GM19468 (cell line): Measurements from ENCODE around the gene CDS1.

ENCODE experiments used
- ATAC-seq: cut with Tn5 transposase; IDR thresholded peaks from one replicate; pipeline ENCODE4 v1.9.1; 2021; ENCODE audit warnings: mild to moderate bottlenecking, moderate library complexity, moderate number of reproducible peaks; ENCODE audit not compliant: unreplicated experiment; ENCODE audit errors: extremely low read depth

Gene CDS1

GRCh38 chr4:84597450-84597849 lies 14.5 kb downstream of the CDS1 start:
- no peak for ATAC-seq

GRCh38 chr4:84606645-84607044 lies 23.7 kb downstream of the CDS1 start:
- no peak for ATAC-seq

- no peak for ATAC-seq
These were observed 28.6 kb downstream of the CDS1 start for GRCh38 chr4:84611531-84611930.

GRCh38 chr4:84614891-84615290 lies 32.0 kb downstream of the CDS1 start:
- no peak for ATAC-seq

- no peak for ATAC-seq
These were observed 32.4 kb downstream of the CDS1 start for GRCh38 chr4:84615355-84615754.

- no peak for ATAC-seq
These were observed 40.0 kb downstream of the CDS1 start for GRCh38 chr4:84622959-84623358.

- no peak for ATAC-seq
These were observed 40.7 kb downstream of the CDS1 start for GRCh38 chr4:84623661-84624060.

- ATAC-seq = no peak
These were observed 43.7 kb downstream of the CDS1 start for GRCh38 chr4:84626673-84627072.

- no peak for ATAC-seq
These were observed 48.6 kb downstream of the CDS1 start for GRCh38 chr4:84631573-84631972.

- no peak for ATAC-seq
These were observed 49.2 kb downstream of the CDS1 start for GRCh38 chr4:84632092-84632491.

- no peak for ATAC-seq
These were observed 52.0 kb downstream of the CDS1 start for GRCh38 chr4:84634961-84635360.

- ATAC-seq = no peak
These were observed 55.2 kb downstream of the CDS1 start for GRCh38 chr4:84638092-84638491.

- ATAC-seq = no peak
These were observed 56.2 kb downstream of the CDS1 start for GRCh38 chr4:84639145-84639544.

- ATAC-seq = no peak
These were observed 61.2 kb downstream of the CDS1 start for GRCh38 chr4:84644087-84644486.

GRCh38 chr4:84647312-84647884 lies 64.5 kb downstream of the CDS1 start:
- no peak for ATAC-seq

GRCh38 chr4:84648178-84648577 lies 65.3 kb downstream of the CDS1 start:
- no peak for ATAC-seq

- ATAC-seq = no peak
These were observed 66.1 kb downstream of the CDS1 start for GRCh38 chr4:84648863-84649647.

- ATAC-seq = no peak
These were observed 68.6 kb downstream of the CDS1 start for GRCh38 chr4:84651499-84651898.

- no peak for ATAC-seq
These were observed 69.6 kb downstream of the CDS1 start for GRCh38 chr4:84652478-84652877.

GRCh38 chr4:84660606-84661005 lies 77.7 kb downstream of the CDS1 start:
- no peak for ATAC-seq

- ATAC-seq = no peak
These were observed 78.4 kb downstream of the CDS1 start for GRCh38 chr4:84661191-84661939.
